Measurements from ENCODE around the gene CD80.

Gene CD80

DNA sequence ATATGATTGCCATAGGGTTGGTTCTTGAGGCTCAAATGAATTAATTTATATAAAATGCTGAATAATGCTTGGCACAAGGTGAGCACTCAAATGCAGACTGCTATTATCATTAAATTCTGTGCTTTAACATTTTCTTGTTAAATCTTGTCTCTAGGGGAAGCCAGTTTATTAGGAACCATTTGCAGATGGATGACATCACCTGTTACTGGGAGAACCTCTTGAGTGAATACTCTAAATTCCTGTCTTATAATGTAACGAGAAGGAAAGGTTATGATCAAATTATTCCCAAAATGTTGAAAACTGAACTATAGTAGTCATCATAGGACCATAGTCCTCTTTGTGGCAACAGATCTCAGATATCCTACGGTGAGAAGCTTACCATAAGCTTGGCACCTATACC, 67.3 kb downstream of the CD80 start:
- DNase-seq = no peak

DNA sequence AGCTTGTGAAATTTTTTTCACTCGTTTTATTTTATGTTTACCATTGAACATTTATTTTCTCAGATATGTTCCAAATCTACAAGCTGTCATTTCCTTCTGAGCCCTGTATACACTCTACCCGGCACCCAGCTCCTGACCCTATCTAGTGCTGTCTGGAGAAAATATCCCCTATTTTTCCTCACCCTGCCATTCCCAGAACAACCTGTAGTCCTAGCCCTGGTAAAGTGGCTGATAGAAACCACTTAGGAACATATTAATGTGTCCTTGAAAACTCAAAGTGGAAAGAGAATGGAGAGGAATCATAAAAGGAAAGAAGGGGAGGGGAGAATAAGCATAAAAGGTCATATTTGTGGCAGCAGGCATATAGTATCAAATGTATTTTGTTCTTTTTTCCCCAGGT, 69.3 kb downstream of the CD80 start:
- no peak for DNase-seq

DNA sequence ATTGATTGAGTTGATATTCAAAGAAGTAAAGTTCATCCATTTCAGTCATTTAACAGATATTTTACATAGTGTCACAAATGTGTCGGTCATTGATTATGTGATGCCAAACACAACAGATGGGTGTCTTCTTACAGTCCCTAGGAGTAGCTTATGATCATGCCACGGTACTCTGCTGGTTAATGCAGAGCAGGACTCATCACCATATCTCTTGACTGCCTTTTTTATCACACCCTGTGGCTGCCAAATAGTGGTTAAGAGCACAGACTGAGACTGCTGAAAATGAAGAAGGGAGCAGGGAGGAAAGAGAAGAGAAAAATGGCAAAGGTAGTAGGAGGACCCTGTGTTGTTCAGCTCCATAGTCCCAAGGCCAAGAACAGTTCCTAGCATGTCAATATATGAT, 73.9 kb downstream of the CD80 start:
- DNase-seq = no peak

DNA sequence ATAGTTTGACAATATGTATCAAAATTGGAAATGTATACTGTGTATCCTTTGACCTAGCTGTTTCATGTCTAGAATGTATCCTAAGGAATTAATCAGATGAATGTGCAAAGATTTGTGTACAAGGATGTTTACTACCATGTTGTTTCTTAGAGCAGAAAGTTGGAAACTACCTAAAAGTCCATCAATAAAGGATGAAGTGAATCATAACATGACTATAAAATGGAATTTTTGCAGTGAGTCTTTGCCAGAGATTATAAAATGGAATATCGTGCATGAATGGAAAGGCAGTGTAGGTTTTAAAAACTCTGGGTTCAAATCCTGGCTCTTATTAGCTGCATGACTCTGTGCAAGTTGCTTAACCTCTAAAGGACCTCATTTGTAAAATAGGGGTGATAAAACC, 76.3 kb downstream of the CD80 start:
- DNase-seq = no peak

DNA sequence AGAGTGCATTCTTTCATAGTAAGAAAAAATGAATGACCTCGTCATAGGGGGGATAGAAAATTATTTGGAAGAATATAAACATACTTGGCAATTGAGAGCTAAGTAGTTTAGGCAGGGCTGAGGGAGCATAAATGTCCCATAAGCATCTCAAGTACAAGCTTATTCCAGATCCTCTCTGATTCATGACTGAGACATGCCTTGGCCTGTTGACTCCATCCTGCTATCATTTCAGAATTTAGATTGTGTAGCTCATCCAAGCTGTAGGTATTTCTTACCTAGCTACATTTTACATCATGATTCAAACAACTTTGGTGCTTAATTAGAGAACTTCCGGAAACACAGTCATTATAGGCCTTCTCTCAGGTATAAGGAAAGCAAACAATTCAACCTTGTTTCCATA, 78.3 kb downstream of the CD80 start:
- no peak for DNase-seq

Measured in islet precursor cell (in vitro differentiated cells).